Measurements from ENCODE around the gene JMJD7.
A peak's percentile ranks its signal among the peaks of the same experiment; 100 is the strongest.

JMJD7 gene

DNA sequence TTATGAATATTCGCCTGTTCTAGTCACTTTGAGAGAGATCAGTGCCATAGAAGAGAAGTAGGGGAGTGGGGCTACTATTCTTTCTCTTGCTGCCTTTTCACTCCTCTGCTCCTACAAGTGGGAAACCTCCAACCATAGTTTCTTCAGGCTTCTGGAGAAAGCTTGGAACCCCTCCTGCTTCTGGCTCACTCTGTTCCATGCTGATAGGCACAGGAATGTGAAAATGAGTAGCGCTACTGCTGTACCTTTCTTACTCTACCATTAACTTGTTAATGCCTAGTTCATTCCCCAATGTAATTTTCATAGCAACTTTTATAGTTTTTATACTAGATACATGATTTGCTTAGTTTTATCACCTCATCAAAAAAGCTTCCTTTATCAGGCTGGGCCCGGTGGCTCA is 26.7 kb upstream of the JMJD7 start:
- DNase-seq (ENCODE audit: low read depth, low spot score): no peak

DNA sequence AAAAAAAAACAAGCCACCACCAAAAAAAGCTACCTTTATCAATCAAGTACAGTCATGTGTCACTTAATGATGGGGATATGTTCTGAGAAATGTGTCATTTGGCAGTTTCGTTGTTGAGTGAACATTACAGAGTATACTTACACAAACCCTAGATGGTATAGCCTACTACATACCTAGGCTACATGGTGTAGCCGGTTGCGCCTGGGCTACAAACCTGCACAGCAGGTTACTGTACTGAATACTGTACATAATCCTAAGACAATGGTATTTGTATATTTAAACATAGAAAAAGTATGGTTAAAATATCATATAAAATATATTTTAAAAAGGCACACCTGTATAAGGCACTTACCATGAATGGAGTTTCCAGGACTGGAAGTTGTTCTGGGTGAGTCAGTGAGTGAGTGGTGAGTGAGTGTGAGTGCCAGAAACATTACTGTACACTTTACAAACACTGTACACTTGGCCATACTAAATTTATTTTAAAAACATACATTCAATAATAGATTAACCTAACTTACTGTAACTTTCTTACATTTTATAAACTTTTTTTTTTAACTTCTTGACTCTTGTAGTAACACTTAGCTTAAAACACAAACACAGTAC is 25.9 kb upstream of the JMJD7 start:
- no peak for DNase-seq (ENCODE audit: low read depth, low spot score)

GRCh38 chr15:41804361-41804760 is 23.5 kb upstream of the JMJD7 start:
- no peak for DNase-seq (ENCODE audit: low read depth, low spot score)

GRCh38 chr15:41804916-41805666 is 22.8 kb upstream of the JMJD7 start:
- no peak for DNase-seq (ENCODE audit: low read depth, low spot score)

DNA sequence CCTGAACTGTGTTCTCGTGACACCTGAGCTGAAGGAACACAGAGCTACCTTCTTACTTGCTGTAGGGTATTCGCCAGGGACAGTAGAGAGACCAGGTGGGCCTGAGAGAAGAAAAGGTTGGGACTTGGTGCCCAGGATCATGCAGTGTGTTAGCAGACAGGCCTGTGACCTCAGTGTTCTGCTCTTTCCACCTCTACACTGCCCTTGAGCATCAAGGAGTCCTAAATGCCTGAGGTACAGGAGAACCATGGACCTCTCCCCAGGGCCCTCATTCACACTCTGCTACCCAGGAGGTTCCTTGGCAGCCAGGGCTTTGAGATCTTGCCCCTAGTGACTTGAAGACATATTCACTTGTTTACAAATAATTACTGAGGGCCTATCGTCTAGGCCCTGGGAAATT is 22.2 kb upstream of the JMJD7 start:
- DNase-seq (ENCODE audit: low read depth, low spot score): no peak

DNA sequence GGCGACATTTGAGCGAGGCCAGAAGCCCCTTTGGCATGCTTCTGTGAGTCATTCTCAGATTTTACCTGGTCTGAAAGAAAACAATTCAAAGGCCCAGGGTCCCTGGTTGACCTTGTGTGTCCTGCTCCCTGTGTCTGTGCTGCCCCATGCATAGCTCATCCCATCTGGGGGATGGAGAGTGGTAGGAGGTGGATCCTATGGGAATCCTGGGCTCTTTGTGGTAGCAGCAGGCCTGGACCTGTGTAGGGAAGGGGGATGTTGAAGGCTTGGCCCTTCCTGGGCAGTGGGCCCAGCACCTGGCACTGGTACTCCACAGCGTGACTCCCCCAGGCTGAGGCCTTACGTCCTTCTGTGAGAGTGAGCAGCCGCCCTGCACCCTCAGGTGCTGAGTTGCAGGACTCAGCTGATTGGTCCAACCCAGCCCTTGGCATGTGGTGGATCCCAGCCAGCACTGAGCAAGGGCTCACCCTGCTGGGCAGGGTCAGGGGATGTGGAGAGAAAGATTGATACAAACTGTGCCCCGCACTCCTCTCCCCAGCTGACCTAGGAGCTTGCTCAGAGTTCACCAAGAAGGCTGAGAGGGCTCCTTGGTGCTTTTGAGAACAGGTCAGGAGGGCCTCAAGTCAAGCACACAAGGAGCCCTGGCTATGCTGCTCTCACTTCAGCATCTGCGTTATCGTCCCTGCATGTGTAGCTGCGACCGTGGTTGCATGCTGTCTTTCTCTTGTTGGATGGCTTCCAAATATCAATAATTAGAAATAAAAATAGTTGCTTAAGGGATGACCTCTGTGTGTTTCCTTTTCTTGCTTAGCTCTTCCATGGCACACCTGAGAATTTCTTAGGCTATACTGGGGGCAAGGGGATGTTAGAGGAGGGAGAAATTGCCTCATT is 21.4 kb upstream of the JMJD7 start:
- DNase-seq (ENCODE audit: low read depth, low spot score): no peak

DNA sequence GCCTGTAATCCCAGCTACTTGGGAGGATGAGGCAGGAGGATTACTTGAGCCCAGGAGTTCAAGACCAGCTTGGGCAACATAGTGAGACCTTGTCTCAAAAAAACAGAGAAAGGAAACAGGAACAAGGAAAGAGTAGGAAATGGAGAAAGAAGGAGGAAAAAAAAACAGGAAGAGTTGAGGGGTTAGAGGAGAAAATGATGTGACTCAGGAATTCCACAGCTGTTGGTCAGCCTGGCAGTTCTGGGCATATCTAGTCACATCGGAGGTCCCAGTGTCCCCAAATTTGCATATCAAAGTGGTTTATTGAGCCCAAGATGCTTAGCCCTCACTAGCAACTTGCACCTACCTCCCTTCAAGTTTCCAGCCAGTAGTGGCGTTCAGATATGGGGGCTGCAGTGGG is 18.8 kb upstream of the JMJD7 start:
- DNase-seq (ENCODE audit: low read depth, low spot score): no peak

DNA sequence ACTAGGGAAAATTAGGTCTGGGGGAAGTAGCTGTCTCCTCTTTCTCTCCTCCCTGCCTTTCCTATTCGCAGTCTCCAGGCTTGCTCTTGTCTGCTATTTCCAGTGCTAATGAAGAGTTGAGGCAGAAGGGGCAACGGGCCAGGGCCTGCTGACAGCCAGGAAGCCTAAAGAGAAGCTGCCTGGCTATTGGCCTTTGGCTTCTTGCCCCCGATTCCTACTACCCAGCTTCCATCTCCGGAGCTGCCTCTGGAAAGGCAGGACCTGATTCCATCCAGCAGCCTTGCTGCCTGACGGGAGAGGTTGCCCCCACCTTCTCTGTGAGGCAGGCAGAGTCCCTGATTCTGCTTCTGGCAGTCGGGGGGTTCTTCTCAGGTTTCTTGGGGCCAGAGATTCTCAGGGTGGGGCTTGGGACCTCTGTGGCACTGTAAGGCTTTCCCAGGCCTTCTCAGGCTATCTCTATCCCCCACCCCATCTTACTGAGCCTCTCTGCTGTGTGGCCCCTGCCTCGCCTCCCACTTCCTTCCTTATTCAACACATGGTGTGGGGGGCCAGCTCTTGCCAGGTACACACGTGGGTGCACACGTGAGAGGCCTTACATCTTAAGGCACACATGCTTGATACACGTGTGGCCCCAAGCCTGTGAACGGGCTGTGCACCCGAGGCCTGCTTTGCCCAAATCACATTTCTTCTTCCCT is 18.2 kb upstream of the JMJD7 start:
- DNase-seq (ENCODE audit: low read depth, low spot score): no peak

DNA sequence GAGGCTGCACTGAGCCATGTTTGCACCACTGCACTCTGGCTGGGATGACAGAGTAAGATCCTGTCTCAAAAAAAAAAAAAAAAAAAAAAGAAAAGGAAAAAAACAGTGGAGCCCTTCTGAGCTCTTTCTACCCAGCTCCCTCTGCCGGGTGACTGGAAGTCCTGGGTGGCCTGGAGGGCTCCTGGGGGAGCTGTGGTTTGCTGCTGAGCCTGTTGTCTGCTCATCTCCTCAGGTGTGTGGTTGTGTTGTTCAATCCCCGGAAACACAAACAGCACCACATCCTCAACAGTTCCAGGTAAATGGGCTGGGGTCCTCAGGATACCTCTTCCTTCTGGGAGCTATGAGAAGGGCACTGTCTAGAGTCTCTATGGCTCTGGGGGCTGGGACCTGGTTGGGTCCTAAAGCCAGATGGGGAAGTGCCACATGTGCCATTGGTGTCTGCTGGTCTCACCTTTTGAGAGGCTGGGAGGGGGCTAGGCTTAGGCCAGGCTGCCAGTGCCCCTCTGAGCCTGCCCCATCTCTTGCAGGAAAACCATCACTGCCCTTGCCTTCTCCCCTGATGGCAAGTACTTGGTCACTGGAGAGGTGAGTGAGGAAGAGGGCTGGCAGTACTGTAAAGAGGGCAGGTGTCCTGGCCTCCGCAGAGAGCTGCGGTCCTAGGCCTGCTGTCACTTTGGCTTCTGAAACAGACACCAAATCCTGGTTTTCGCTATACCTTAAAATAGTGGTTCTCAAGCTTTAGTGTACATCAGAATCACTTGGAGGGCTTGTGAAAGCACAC is 17.1 kb upstream of the JMJD7 start:
- DNase-seq (ENCODE audit: low read depth, low spot score): no peak

- peak; percentile 30 for DNase-seq (ENCODE audit: low read depth, low spot score)
These were observed 16.3 kb upstream of the JMJD7 start for GRCh38 chr15:41811432-41812195.

- DNase-seq (ENCODE audit: low read depth, low spot score): no peak
These were observed 15.0 kb upstream of the JMJD7 start for GRCh38 chr15:41812820-41813375.

GRCh38 chr15:41813426-41813825 is 14.5 kb upstream of the JMJD7 start:
- no peak for DNase-seq (ENCODE audit: low read depth, low spot score)

- DNase-seq (ENCODE audit: low read depth, low spot score): no peak
These were observed 13.4 kb upstream of the JMJD7 start for GRCh38 chr15:41814534-41814933.

DNA sequence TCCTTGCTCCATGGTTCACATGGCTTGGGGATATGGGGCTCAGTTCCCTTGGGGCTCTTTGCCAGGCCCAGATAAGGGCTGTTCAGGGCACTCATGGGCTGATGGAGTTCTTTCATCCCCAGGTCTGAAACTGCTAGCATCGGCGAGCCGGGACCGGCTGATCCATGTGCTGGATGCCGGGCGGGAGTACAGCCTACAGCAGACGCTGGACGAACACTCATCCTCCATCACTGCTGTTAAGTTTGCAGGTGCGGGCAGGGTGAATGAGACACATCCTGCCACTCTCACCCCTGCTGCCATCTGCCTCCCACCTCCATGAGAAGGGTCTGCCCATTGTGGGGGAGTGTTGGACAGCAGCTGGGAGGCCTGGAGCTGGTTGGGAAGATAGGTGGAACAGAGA is 11.1 kb upstream of the JMJD7 start:
- DNase-seq (ENCODE audit: low read depth, low spot score): no peak

DNA sequence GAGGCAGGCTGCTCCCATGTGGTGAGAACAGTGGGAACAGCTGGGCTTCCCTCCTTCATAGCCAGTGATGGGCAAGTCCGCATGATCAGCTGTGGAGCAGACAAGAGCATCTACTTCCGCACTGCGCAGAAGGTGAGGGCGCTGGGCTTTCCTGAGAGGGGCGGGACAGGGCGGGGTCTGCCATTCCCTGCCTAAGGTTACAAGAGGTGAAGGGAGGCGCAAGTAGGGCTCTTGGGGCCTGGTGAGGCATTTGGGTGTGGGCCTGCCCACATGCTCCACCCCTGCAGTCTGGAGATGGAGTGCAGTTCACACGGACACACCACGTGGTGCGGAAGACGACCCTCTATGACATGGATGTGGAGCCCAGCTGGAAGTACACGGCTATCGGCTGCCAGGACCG is 10.6 kb upstream of the JMJD7 start:
- no peak for DNase-seq (ENCODE audit: low read depth, low spot score)

GRCh38 chr15:41817781-41818180 is 10.1 kb upstream of the JMJD7 start:
- DNase-seq (ENCODE audit: low read depth, low spot score): no peak

DNA sequence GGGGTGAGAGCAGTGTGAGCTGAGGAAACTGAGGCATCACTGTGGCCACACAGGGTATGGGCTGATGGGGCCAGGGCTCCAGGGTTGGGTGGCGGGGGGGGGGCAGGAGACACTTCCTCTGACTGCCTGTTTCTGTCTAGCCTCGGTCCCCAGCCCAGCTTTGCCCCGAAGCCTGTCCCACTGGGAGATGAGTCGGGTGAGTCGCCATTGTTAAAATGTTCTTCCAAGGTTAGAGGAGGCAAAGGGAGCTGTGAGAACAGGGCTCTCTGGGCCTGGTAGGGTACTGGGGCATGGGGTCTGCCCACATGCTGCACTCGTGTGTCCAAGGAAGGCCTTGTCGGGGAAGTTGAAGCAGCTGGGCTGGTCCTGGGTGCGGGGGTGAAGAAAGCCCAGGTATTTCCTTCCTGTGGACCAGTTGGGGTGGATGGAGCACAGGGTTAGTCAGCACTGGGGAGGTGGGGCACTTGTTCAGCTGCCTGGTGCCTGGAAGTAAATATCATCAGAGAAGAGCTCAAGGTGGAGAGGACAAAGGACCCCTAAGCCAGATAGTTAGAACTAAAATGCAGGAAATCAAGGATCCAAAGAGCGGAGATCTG is 8.3 kb upstream of the JMJD7 start:
- DNase-seq (ENCODE audit: low read depth, low spot score): no peak

- no peak for DNase-seq (ENCODE audit: low read depth, low spot score)
These were observed 7.0 kb upstream of the JMJD7 start for GRCh38 chr15:41820791-41821423.

- no peak for DNase-seq (ENCODE audit: low read depth, low spot score)
These were observed 6.1 kb upstream of the JMJD7 start for GRCh38 chr15:41821831-41822230.

All from brain pericyte (primary cell).